Limb (tissue), 2 donors: ENCODE results near the gene KCNN2.
"Not testable (repeated sequence)": the region's sequence is repeated elsewhere in the genome, so short reads cannot be mapped to it uniquely, and the experiment has no call there.

Source experiments
- DNase-seq, 2 donors: peaks; one replicate each; pipeline ENCODE4 v3.0.0-alpha.2; 2016; ENCODE audit errors: extremely low spot score in 2 of 2

The KCNN2 gene

DNA sequence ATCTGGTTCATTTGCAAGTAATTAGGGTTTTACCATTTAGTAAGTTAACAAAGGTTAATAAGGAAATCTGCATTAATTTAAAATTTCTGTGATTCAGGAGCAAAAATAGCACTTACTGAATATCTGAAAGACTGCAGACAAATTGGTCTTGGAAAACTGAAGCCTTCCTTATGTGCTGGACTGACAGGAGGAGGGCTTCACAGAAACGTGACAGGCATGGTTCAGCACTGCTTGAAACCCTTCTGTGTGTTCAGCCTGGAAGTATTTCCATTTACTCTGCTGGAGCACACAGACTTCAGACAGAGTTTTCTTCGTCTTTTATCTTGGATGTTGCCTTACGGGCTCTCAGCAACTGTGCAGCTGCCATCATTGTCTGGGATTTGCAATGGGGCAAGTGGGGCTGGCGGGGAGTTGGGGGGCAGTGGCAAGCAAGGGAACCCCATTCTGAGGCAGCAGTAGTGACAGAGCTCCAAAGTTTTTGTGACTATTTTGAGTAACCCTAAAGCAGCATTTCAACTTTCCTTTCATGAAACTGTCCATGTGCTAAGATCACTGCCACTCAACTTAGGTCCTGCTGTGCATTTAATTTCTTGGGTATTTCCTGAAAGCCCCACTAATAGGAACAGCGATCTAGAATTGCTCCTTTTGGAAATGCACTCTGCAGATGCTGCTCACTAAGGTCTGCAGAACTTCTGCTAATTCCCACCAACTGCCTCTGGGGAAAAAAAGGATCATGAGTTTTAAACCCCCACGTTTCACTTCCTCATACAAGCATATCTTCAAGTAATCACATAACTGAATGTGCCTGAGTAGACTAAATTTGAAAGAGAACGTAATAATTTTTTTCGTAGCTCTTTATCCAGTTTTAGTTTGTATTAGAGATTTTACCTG, 56.6 kb downstream of the KCNN2 start:
- no peak for DNase-seq

DNA sequence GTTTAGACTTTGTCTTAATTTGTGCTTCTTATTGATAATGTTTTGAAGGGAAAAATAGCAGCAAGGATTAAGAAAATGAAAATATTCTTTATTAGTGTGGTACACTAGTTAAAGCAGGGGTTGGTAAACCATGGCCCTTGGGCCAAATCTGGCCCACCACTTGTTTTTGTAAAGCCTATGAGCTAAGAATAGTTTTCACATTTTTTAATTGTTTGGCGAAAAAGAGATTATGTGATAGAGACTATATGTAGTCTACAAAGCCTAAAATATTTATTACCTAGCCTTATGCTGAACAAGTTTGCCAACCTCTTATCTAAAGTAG, 57.2 kb downstream of the KCNN2 start:
- no peak for DNase-seq

DNA sequence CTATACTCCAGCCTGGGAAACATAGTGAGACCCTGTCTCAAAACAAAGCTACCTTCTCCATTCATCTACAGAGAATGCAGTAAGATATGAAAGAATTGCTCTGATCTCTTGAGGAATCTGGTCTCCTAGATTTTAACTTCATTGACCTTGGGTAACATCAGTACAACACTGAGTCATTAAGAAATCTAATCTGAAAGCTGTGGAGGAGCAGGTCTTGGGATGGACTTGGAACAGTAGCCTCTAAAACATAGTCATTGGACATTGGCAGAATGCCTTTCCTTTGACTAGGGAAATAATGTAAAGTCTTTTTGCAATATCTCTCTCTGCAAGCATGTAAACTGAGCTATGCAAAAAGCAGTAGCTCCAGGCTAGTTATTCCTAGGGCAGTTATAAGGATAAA, 58.1 kb downstream of the KCNN2 start:
- no peak for DNase-seq

DNA sequence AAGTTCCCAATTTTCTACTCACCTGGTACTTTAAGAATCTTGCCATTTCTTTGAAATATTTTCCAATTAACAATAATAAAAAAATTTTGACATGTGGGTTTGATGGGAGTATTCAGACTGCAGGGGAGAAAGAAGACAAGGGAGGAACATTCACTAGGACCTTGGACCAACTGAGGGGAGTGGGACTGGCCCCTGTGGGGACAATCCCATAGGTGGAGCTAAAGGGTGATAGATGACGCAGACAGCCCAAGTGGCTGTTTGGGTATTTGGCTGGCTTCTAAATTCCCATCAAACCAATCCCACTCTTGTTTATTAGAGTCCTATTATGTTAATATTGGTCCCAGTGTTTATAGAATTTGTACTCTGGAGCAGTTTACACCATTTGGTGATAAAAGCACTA, 65.3 kb downstream of the KCNN2 start:
- no peak for DNase-seq

DNA sequence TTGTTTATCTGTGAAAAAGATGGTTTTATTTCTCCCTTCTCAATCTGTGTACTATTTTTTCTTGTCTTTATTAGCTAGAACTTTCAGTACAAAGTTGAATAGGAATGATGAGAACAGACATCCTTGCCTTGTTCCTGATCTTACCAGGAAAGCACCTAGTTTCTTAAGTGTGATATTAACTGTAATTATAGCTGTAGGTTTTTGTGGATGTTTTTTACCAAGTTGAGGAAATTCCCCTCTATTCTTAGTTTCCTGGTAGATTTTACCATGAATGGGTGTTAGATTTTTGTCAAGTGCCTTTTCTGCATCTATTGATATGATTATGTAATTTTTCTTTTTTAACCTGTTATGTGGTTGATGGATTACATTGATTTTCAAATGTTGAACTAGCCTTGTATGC, 68.7 kb downstream of the KCNN2 start:
- DNase-seq = no peak

DNA sequence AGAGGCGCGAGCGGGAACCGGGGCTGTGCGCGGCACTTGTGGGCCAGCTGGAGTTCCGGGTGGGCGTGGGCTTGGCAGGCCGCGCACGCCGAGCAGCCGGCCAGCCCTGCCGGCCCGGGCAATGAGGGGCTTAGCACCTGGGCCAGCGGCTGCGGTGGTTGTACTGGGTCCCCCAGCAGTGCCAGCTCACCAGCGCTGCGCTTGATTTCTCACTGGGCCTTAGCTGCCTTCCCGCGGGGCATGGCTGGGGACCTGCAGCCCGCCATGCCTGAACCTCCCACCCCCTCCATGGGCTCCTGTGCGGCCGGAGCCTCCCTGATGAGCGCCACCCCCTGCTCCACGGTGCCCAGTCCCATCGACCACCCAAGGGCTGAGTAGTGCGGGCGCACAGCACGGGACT, 70.8 kb downstream of the KCNN2 start:
- not testable (repeated sequence) for DNase-seq

DNA sequence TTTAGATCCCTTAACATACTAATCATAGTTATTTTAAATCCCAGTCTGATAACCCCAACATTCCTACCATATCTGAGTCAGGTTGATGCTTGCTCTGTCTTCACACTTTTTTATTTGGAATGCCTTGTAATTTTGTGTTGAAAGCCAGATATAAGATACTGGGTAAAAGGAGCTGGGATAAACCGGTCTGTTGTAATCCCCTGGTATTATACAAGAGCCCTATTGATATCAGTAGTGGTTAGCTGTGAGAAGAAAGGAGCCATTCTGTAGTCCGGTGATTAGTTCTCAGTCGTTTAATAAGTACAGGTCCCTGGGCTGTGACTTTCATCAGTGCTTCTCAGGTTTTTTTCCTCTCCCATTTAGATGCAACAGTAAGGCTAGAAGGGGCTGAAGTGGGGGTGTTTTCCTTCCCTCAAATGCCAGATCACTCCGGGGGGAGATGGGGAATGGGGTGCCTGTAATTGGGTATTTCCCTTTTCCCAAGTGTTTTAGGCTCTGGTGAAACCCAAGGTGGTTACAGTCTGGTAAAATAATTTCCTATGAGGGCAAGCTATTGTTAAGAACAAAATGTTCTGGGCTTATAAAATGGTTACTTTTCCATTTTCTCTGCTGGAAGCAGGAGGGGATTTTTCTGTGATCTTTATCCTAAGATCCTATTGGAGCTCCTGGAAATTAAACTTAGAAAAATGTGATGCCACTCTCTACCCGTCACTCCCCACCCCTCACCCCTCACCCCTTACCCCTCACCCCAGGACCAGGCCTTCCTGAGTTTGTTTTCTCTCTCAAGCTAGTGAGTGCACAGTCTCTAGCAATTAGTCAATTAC, 72.7 kb downstream of the KCNN2 start:
- no peak for DNase-seq

DNA sequence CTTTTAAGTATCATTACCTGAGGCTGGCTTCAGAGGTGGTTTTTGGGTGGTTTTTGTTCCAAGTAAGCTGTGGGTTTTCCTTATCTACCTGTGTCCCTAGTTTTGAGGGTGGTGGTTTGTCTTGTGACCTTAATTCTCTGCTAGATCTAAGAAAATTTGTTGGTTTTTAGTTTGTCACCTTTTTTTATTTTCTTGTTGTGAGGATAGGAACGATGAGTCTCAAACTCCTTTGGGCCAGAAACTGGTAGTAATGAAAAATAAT, 73.3 kb downstream of the KCNN2 start:
- DNase-seq = no peak

DNA sequence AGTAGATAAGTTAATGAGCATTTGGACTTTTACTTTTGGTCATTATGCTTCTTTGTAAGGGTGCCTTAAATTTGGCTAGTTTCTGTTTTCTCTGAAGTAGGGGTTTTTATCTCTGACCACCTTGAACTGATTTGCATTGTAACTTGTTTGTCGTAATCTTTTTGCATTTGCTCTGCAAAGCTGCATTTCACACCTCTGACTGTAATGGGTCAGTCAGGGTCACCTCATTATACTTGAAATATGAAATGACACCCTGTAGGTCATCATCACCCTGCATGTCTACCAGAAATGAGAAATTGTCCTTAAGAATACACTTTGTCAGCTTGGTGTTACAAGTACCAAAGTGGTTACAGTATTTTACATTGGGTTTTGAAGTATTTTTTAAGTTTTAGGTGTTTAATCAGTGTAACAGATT, 74.0 kb downstream of the KCNN2 start:
- DNase-seq = no peak

DNA sequence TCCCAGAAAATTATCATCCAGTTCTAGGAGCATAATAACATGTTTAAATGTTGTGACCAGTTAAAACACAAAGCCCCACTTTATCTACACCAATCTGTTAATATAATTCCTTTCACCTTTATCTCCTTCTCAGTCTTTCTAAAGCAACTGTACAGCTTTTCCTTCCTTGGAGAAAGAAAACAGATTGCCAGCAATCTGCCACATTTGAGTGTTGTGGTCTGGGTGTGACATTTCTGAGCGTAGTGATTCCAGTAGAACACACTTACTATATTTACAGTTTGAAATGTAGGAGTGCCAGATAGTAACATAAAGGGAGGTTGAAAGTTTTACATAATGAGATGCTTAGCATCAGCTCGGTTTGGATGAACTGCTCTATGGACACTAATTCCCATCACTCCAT, 76.1 kb downstream of the KCNN2 start:
- no peak for DNase-seq

DNA sequence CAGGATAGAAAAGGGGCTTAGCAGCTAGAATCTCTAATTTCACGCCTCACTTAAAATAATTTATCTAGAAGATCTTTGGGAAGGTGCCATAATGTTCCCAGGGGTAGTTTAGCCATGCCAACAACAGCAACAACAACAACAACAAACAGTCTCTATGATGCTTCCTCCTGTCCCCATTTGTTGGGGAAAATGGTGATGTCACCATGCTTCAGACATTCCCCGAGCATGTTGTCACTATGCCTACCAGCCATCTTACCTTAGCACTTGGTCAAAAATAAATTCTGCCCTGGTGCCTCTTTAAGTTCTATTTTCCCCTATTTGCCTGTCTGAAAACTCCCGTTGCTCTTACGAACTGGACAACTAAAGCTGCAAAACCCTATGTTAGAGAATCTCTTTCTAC, 76.6 kb downstream of the KCNN2 start:
- no peak for DNase-seq

DNA sequence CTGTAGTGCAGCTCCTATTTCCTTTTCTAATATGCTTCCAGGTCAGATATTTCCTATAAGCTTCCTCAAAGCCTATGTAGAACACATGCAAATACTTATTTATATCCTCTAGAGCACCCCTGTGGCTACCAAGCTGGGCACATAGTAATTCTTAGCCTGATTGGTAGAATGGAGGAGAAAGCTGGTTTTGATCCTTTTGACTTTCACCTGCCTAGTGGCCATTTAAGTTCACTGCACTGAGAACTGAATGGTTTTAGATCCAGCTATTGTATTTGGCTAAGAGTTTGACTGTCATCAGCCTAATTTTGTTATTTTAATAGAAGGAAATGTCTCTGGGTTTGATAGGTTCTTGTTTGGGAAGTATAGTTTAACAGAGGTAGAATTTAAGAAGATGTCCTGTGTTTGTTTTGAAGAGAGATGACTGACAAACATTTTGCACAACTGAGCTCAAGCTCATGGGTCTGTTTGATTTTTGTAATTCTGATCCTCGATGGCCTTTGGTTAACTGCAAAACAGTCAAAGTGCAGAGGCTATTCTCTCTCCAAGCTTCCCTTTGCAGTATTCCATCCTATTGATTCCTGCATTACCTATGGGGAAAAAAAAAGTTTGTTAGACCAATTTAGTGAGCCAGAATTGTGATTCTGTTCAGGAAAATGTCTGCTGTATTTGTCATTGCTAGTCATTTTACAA, 85.4 kb downstream of the KCNN2 start:
- no peak for DNase-seq

DNA sequence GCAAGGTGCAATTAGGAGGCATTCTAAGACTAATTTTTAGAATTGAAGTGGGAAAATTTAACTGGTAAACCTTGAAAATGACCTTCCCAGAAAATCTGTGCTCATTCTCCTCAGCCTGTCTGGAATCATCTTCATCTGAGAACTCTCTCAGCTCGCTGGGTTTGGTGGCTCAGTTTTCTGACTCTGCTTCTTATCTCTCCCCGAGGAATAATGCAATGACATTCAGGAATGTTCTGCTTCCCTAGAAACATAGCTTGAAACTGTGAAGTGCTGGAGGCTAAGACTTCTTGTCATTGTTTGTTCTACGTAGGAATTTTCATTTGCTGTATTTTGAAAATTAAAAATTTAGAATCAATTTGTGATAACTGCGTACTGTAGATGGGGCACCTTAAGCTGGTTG, 86.6 kb downstream of the KCNN2 start:
- DNase-seq = no peak

DNA sequence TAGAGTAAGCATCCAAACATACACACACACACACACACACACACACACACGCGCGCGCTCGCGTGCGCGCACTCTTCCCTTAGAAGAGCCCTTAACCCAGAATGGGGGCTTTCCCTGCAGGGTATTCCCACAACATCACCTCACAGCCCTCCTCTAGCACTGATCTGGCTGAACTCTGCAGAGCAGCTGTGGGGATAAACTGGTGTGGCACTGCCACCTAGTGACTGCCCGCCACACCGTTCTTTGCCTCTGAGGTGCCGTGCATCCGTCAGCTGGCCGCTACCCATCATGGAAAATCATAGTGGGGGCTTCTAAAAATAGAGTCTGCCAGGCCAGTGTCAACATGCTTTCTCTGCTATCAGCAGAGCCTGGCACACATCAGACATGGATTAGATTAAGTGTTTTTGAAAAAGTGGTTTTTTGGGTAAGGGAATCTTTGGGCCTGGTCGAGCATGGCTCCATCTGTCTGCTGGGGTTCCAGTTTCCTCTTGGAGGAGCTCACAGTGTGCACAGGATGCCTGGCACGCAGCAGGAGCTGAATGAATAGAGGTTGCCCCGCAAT, 88.1 kb downstream of the KCNN2 start:
- peak; percentile 86 to 87 for DNase-seq

DNA sequence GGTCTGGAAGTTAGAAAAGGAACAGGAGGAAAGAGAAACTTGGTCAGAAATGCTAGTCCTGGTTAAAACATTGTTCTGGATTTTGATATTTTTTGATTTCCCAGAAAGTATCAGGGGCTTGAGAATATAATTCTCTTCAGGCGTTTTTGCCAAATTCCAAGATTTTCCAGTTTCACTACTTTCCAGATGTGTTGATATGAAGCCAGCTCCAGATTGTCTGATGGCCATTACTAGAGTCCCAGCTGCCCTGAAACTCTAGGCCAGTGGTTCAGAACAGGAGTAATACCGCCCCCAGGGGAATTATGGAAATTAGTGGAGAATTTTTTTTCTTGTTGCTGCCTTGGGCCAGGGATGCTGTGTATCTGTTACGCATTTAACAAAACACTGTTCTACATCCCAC, 88.6 kb downstream of the KCNN2 start:
- peak; percentile 37 to 79 for DNase-seq

DNA sequence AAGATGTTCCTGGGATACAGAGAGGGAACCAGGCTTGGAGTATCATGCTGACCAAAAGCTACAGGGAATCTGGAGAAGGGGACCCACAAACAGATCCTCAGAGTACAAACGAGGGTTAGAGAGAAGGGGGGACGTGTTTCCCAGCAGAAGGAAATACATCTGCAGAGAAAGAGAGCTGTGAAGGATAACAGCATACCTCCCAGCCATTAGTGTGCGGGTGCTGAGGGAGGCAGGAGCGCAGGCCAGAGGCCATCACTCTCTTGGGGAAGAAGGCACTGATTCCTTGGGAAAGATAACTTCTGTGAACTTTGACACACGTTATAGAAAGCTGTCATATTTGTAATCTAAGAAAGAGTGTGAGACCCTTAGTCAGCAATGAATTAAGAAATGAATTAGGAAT, 96.9 kb downstream of the KCNN2 start:
- no peak for DNase-seq

DNA sequence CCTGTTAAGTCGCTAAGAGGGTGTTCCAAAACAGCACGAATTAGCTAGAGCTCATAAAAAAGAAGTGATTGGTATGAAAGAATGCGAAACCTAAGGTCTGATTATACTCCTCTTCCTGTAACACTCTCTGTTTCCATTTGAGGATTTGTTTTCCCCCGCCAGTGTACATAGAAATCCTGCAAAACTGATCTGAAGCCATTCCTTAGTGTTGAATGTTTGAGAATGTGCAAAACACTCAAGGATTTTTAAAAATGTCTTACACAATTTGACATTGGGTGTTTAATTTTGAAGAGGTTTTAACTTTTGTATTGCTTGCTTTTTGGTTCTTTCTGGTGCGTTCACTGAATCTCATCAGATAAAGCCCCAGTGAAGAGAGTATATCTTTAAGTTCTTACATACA, 105.3 kb downstream of the KCNN2 start:
- DNase-seq = no peak

DNA sequence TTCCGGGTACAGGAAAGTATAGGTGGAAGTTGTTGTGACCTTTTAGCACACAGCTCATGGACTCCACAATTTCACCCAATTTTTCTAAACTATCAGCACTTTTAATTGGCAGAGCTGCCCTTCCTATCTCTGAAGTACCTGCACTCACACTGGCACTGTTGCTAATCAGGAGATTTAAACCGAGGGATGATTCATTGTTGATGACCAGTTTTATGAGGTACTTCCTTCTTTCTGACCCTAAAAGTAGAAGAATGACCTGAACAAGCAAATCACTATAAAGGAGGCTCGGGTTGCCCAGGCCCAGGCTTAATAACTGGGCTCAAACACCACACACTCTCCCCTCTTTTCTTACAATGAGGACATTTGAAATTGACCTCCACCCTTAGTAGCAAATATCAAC, 105.9 kb downstream of the KCNN2 start:
- DNase-seq = no peak

DNA sequence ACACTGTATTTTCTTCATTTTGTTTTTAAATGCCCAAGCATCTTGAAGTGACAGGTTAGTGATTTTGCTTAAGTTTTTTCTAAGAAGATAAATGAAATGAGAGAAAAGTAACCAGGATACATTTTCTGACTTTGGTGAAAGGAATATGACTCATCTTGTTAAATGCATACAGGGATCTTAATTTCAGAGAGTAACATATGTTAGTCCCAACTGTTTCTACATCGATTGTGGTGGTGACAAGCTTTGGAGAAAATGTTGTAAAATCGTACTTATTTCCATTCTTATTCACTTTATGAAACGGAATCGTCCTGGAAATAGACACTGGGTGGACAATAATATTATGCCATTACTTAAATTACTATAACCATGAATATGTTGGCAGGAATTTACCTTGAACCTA, 107.5 kb downstream of the KCNN2 start:
- DNase-seq = no peak

DNA sequence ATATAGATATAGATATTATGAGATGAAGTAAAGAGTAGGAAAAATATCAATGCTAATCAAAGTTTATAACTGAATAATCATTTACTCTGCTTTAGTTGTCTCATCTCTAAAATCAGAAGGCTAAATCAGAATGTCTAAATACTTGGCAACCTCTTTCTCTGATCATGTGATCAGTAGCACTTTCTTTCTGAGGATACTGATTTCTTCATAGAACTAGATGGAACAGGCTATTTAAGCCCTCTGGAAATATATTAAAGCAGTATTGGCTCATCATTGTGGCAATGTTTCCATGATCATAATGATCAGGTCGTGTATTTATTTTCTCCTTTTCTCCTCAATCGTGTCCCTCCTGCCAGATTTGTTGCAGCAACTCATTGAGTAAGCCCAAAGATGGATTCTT, 109.7 kb downstream of the KCNN2 start:
- DNase-seq = no peak

DNA sequence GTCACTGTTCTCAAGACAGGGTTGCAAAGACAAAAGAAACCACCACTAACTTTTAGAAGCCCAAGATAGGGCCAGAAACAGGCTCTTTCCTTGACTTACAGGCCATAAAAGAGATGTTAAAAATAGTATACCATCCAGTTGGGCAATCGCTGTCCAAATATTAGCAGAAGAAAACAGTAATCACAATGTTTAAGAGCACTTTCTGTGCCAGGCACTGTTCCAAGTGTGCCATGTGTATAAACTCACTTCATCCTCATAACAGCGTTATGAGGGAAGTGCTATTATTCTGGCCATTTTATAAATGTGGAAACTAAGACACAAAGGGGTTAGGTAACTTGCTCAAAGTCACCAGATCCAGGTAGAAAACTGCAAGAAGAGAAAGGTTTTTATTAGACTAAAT, 111.7 kb downstream of the KCNN2 start:
- DNase-seq = no peak

DNA sequence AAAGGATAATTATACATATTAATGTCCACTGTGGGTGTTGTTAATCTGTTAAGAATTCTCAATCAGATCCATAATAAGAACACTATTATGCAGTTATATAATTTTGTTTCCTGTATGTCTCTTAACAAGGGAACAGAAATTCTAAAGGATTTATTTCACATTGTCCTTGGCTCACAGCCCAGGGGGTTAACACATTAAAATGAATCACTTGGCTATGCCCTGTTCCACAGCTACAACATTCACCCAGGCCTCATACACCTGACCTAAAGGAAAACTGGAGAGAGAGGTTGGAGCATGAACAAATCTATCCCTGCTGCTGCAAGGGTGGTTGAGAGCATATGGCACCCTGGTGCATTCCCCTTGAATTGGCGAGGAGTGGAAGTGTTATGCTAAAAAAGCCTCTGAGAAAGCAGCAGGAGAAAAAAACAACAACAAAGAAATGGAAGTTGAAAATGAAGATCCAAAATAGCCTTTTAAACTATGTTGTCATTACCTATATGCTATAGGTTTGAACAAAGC, 116.0 kb downstream of the KCNN2 start:
- no peak for DNase-seq
